ENCODE measurements around the gene COPA.

The COPA gene

GRCh38 chr1:160309571-160309970 is 33.5 kb downstream of the COPA start:
- no peak for DNase-seq (ENCODE audit: low spot score)
- no peak for TF ChIP-seq CTCF (IDR thresholded peaks at IDR 0.05; ENCODE audit: borderline replicate concordance, control extremely low read depth, extremely low read depth, insufficient read depth, missing control alignments)
- in situ Hi-C loops (cut with MboI; ENCODE audit: low sequenced_read_pairs, unreplicated experiment), result no loop called here

- in situ Hi-C loops (cut with MboI; ENCODE audit: low sequenced_read_pairs, unreplicated experiment), result no loop called here
- no peak for TF ChIP-seq CTCF (IDR thresholded peaks at IDR 0.05; ENCODE audit: borderline replicate concordance, control extremely low read depth, extremely low read depth, insufficient read depth, missing control alignments)
- DNase-seq (ENCODE audit: low spot score), result no peak
These were observed 33.9 kb downstream of the COPA start for GRCh38 chr1:160309185-160309557.

- in situ Hi-C loops (cut with MboI; ENCODE audit: low sequenced_read_pairs, unreplicated experiment), result no loop called here
- DNase-seq (ENCODE audit: low spot score), result no peak
- TF ChIP-seq CTCF (IDR thresholded peaks at IDR 0.05; ENCODE audit: borderline replicate concordance, control extremely low read depth, extremely low read depth, insufficient read depth, missing control alignments), result no peak
These were observed 34.4 kb downstream of the COPA start for GRCh38 chr1:160308451-160309184.

- in situ Hi-C loops (cut with MboI; ENCODE audit: low sequenced_read_pairs, unreplicated experiment), result no loop called here
- DNase-seq (ENCODE audit: low spot score), result no peak
- TF ChIP-seq CTCF (IDR thresholded peaks at IDR 0.05; ENCODE audit: borderline replicate concordance, control extremely low read depth, extremely low read depth, insufficient read depth, missing control alignments), result no peak
These were observed 35.8 kb downstream of the COPA start for GRCh38 chr1:160307118-160307791.

GRCh38 chr1:160300173-160300572 is 42.9 kb downstream of the COPA start:
- DNase-seq (ENCODE audit: low spot score), result no peak
- in situ Hi-C loops (cut with MboI; ENCODE audit: low sequenced_read_pairs, unreplicated experiment), result no loop called here
- no peak for TF ChIP-seq CTCF (IDR thresholded peaks at IDR 0.05; ENCODE audit: borderline replicate concordance, control extremely low read depth, extremely low read depth, insufficient read depth, missing control alignments)

GRCh38 chr1:160296036-160296435 is 47.0 kb downstream of the COPA start:
- DNase-seq (ENCODE audit: low spot score), result no peak
- no peak for TF ChIP-seq CTCF (IDR thresholded peaks at IDR 0.05; ENCODE audit: borderline replicate concordance, control extremely low read depth, extremely low read depth, insufficient read depth, missing control alignments)
- in situ Hi-C loops (cut with MboI; ENCODE audit: low sequenced_read_pairs, unreplicated experiment), result no loop called here

Data from GM13976 (cell line).